ENCODE measurements around the gene C22orf39.

- no peak for TF ChIP-seq CTCF (IDR thresholded peaks at IDR 0.05; ENCODE audit: borderline replicate concordance, extremely low read depth, low read length, poor library complexity, severe bottlenecking)
- TF ChIP-seq EZH2 (IDR thresholded peaks at IDR 0.05; ENCODE audit: borderline replicate concordance, low read depth, low read length, severe bottlenecking), result no peak
Measured at GRCh38 chr22:19463008-19463407, 15.5 kb upstream of the C22orf39 start.
